Measurements from ENCODE around the gene CDK5RAP3.
A peak's percentile ranks its signal among the peaks of the same experiment; 100 is the strongest.
"Not testable (repeated sequence)": the region's sequence is repeated elsewhere in the genome, so short reads cannot be mapped to it uniquely, and the experiment has no call there.

Gene CDK5RAP3, protein sequence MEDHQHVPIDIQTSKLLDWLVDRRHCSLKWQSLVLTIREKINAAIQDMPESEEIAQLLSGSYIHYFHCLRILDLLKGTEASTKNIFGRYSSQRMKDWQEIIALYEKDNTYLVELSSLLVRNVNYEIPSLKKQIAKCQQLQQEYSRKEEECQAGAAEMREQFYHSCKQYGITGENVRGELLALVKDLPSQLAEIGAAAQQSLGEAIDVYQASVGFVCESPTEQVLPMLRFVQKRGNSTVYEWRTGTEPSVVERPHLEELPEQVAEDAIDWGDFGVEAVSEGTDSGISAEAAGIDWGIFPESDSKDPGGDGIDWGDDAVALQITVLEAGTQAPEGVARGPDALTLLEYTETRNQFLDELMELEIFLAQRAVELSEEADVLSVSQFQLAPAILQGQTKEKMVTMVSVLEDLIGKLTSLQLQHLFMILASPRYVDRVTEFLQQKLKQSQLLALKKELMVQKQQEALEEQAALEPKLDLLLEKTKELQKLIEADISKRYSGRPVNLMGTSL

GRCh38 chr17:47970725-47971499 lies at the start of gene CDK5RAP3:
Gene CDK5RAP3, plus strand, starts transcription at chr17:47971113. Its CDS starts 34 bp downstream, at chr17:47971147.
- peak; percentile 99 for DNase-seq (ENCODE audit: low spot score)

- no peak for DNase-seq (ENCODE audit: low spot score)
Measured at GRCh38 chr17:47924785-47925677, 45.9 kb upstream of the CDK5RAP3 start.

GRCh38 chr17:47925678-47925988 lies 45.3 kb upstream of the CDK5RAP3 start:
- no peak for DNase-seq (ENCODE audit: low spot score)

DNA sequence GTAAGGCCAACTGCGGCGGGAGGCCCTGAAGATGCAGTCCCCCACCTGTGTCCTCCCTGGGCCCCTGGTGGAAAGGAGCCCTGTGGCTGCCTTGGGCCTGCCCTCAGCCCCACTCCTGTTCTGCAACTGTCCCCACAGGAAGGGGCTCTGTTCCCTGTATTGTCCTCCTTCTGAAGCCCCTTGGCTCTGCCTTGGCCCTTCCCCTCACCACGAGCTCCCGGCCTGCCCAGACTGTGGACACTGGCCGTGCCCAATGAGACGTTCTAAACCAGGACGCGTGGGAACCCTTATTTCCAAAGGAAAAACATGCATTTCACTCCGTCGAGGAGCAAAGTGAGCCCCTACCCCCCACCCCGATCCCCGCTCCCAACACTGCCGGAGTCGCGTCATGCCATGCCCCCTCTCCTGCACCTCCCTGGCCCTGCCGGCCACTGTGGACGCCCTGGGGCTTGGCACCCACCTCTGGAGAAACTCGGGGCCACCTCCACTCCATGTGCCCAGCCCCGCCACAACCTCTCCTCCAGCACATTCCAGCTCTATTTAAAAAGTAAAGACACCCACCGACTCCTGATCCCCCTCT lies 43.0 kb upstream of the CDK5RAP3 start:
- no peak for DNase-seq (ENCODE audit: low spot score)

DNA sequence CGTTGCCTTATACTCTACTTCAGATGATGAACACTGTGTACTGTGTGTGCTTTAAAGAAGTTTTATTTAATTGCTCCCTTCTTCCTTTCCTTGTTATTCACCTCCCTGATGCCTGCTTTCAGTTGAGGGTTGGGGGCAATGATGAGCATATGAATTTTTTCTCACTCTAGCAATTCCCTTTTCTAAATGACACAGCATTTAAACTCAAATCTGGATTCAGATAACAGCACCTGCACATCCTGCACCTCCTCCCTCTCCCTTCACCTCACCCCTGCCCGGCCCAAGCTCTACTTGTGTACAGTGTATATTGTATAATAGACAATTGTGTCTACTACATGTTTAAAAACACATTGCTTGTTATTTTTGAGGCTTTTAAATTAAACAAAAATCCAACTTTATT lies 42.5 kb upstream of the CDK5RAP3 start:
- no peak for DNase-seq (ENCODE audit: low spot score)

- DNase-seq (ENCODE audit: low spot score): no peak
Measured at GRCh38 chr17:47929218-47930000, 41.5 kb upstream of the CDK5RAP3 start.

DNA sequence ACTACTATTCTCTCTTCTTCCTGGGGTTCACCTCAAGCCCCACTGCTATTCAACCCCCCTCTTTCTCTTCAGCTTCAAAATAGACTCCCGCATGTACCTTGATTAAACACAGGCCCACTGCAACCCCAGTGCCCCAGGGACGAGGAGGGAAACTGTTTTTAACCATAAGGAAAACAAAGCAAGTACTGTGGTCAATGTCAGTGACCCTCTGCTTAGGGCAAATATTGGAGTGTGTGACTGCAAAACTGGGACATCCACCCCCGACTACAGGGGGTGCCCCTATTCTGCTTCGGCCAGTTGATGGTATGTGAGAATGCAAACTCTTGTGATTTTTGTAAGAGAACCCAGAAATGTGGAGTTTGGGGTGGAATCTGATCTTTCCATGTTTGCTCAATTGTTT lies 39.1 kb upstream of the CDK5RAP3 start:
- DNase-seq (ENCODE audit: low spot score): no peak

GRCh38 chr17:47934856-47935255 lies 36.1 kb upstream of the CDK5RAP3 start:
- no peak for DNase-seq (ENCODE audit: low spot score)

- not testable (repeated sequence) for DNase-seq (ENCODE audit: low spot score)
Measured at GRCh38 chr17:47935468-47935867, 35.4 kb upstream of the CDK5RAP3 start.

GRCh38 chr17:47935961-47936360 lies 35.0 kb upstream of the CDK5RAP3 start:
- peak; percentile 98 for DNase-seq (ENCODE audit: low spot score)

- no peak for DNase-seq (ENCODE audit: low spot score)
Measured at GRCh38 chr17:47937941-47938340, 33.0 kb upstream of the CDK5RAP3 start.

DNA sequence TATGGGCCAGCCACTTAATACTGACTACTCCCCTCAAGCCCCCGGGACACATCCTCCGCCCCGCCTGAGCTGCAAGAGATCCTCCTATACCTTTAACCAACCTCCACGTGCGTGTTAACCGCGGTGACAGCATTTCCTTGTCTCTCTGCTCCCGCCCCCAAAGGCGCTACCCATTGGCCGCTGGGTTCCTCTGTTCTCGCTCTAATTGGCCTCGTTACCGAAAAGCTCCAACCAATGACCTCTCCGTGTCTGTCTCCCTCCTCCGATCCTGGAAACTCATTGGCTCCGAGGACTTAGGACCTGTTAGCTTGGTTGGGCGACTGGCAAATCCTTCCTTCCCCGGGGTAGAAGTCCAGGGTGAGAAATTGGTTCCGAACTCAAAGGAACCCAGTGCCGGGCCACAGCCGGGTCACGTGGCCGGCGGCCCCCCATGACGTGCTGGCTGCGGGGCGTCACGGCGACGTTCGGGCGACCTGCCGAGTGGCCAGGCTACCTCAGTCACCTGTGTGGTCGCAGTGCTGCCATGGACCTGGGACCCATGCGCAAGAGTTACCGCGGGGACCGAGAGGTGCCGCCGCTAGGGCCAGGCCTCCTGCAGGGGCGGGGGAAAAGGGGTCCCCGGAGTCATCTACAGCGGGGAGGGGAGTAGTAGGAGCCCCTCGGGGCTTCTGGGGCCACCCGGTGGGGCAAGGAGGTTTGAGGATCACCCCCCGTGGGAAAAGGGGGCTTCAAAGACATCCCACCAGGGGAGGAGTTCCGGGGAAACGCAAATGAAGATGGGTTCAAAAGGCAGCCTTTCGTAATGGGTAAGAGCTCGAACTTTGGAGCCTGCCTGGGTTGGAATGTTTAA lies 29.4 kb upstream of the CDK5RAP3 start, which contains the start of gene PNPO:
TSS of gene PNPO (plus strand) at position 326 of the 850 bp plus-strand sequence. CDS start at position 431, 105 bp downstream.
- DNase-seq (ENCODE audit: low spot score): peak; percentile 97

GRCh38 chr17:47942096-47942510 lies 28.8 kb upstream of the CDK5RAP3 start:
- DNase-seq (ENCODE audit: low spot score): no peak

GRCh38 chr17:47942568-47942967 lies 28.3 kb upstream of the CDK5RAP3 start:
- DNase-seq (ENCODE audit: low spot score): no peak

DNA sequence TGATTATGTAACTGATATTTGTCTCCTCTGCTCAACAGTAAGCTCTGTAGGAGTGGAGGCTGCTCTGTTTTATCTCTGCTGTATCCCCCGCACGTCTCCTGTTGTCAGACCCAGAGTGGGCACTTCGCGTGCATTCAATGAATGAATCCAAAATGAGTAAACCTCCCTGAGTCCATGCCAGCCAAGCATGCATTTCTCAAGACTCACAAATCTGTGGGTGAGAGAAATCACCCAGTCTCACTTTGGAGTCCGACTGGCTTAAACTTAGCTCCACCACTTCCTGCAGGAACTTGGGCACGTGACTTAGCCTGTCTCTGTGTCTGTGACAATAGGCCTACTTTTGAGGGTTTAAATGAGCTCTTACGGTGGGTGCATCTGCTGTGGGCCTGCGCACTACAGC lies 25.8 kb upstream of the CDK5RAP3 start:
- DNase-seq (ENCODE audit: low spot score): no peak

- DNase-seq (ENCODE audit: low spot score): no peak
Measured at GRCh38 chr17:47945529-47946508, 25.1 kb upstream of the CDK5RAP3 start.

GRCh38 chr17:47946516-47946915 lies 24.4 kb upstream of the CDK5RAP3 start:
- DNase-seq (ENCODE audit: low spot score): no peak

- DNase-seq (ENCODE audit: low spot score): peak; percentile 87
Measured at GRCh38 chr17:47946929-47947397, 23.9 kb upstream of the CDK5RAP3 start.
